ENCODE measurements around the gene RPS19.

Gene RPS19

GRCh38 chr19:41821003-41821735, 38.9 kb upstream of the RPS19 start:
- no peak overlapping the region for H3K27ac ChIP-seq
- TF ChIP-seq ZFX (IDR thresholded peaks at IDR 0.05) (no peak), CTCF (conservative IDR thresholded peaks at IDR 0.05) (peak; percentile 63)

DNA sequence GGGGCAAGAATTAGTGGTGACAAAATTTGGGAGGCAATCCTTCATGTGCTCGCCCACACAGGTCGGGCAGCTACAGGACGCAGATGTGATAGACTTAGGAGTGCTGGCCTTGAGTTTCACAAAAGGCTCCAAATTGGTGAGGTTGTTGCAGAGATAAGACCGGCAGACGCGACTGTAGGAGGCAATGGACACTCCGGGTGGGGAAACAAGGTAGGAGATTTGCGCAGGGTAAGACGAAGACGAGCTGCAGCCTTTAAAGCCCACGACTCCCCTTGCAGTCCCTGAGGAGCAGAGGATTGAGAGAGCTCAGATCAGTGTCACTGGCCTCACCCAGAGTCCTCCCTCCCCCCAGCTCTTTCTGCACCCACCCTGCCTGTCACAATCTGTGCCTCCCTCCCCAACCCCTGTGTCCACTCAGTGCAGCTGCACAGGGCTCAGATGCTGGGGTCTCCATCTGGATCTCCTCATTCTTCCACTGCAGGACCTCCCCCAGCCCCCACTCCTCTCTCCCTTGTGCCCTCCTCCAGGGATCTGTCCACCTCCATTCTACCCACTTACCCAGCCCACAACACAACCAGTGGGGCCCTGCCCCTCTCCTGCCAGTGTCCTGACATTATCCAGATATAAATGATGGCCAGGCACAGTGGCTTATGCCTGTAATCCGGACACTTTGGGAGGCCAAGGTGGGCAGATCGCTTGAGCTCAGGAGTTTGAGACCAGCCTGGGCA, 21.9 kb upstream of the RPS19 start:
- no peak overlapping the region for H3K27ac ChIP-seq
- TF ChIP-seq CTCF (conservative IDR thresholded peaks at IDR 0.05) (no peak), ZFX (IDR thresholded peaks at IDR 0.05) (no peak)

GRCh38 chr19:41839211-41839610, 20.8 kb upstream of the RPS19 start:
- H3K27ac ChIP-seq: no peak overlapping the region
- TF ChIP-seq ZFX (IDR thresholded peaks at IDR 0.05) (no peak), CTCF (conservative IDR thresholded peaks at IDR 0.05) (no peak)

DNA sequence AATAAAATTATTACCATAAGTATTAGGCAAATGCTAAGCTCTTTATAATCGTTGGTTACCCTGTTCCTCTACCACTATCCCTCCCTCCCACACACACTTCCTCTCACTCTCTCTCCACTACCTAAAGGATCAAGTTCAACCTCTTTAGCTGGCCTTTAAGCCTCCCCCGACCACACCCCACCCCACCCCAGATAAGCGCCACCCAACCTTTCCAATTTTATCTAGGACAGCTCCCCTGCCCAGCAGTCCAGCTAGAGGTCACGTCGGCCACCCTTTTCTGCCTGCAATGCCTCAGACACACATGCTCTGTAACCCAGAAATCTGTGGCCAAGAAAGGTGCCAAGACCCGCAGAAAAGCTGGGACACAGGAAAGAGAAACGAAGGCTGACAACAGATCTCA, 16.7 kb upstream of the RPS19 start:
- TF ChIP-seq CTCF (conservative IDR thresholded peaks at IDR 0.05): no peak
- no peak for TF ChIP-seq ZFX (IDR thresholded peaks at IDR 0.05)
- H3K27ac ChIP-seq: no peak overlapping the region

GRCh38 chr19:41844601-41845000, 15.5 kb upstream of the RPS19 start, which contains the start of gene LYPD4:
LYPD4 (minus strand) TSS chr19:41844683; CDS start chr19:41839285, 5,398 bp downstream.
- TF ChIP-seq CTCF (conservative IDR thresholded peaks at IDR 0.05): no peak
- no peak for TF ChIP-seq ZFX (IDR thresholded peaks at IDR 0.05)
- peak within 1 kb of the TSS; percentile 27 for H3K27ac ChIP-seq

DNA sequence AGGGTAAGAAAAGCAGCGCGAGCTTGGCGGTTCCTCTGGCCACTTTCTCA, 15.2 kb upstream of the RPS19 start, which contains the start of gene DMRTC2:
DMRTC2 (plus strand) TSS at position 42 of the 50 bp plus-strand sequence. CDS start 2,387 bp downstream, outside the sequence.
- peak within 1 kb of the TSS; percentile 27 for H3K27ac ChIP-seq
- TF ChIP-seq CTCF (conservative IDR thresholded peaks at IDR 0.05): no peak
- TF ChIP-seq ZFX (IDR thresholded peaks at IDR 0.05): no peak

GRCh38 chr19:41845051-41845590, 14.9 kb upstream of the RPS19 start:
- H3K27ac ChIP-seq: peak overlapping the region; percentile 27
- TF ChIP-seq ZFX (IDR thresholded peaks at IDR 0.05): no peak
- TF ChIP-seq CTCF (conservative IDR thresholded peaks at IDR 0.05): no peak

Measured in C4-2B (cell line).